ENCODE measurements around the gene IL1RL2. TPM values are rescaled to one million over a fixed set of nuclear protein-coding genes. Genes with fewer than 3 reads are reported as not detected.
A peak's percentile ranks its signal among the peaks of the same experiment; 100 is the strongest.

IL1RL2 gene
- polyA plus RNA-seq, 6 donors from 2014 or later = not detected

DNA sequence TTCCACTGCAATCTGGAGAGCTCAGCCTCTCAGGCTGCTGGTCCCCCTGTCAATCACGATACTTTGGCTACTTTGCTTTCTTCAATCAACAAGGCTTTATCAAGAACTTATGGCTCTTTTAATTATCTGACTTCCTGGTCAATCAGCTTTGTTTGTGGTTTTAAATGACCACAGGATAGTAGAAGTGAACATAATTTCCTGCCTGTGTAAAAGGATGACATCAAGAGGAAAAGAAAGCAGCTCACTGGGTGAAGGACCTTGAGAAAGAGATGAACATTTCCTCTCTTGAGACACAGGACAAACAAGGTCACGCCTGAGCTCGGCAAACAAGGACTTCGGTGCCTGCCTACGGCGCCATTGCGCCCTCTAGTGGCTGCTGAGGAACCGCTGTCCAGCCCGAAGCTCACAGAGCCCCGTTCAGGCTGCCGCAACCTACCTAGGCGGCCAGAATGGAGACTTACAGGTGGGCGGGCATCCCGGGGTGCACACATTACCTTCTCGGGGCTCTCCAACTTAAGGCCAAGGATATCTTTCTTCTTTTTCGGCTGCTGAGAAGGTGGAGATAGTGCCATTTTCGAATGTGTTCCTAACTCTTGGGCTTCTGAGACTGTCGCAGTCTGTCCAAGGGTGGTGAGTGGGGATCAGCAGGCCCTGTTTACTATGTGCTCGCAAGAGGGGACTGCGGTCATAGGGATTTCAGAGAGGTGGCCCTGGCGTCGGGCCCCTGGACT is 54.0 kb downstream of the IL1RL2 start:
- H3K4me3 Mint-ChIP-seq = no peak overlapping the region
- H3K9me3 Mint-ChIP-seq = no peaks in the 10 kb centered on the region
- peaks cover 9 to 18% (median 13%) of the 10 kb centered on the region in 3 donors for H3K27me3 Mint-ChIP-seq

DNA sequence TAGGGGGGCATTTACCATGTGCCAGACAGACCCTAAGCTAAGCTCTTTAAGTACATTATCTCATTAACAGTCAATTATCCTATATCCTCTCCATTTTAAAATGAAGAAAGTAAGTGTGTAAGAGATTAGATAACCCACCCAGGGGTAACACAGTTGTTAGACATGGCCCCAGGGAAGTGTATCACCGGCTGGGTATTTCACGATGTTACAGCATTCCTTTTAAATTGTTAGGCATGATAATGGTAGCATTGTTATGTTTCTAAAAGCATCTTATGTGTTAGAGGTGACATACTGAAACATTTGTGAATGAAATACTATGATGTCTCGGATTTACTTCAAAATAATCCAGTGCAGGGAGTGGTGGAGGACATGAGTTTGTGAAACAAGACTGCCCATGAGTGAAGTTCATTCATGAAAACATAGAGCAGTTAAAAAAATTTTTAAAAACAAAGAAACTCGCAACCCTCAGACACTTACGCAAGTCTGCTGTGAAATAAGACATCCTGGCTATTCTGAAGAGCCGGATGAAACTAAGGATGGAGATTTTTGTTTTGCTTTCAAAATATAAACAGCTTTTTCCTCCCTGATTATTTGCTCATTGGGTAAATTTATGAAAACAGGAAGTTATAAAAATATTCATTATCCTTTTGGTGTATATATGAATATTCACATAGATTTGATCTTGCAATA is 54.9 kb downstream of the IL1RL2 start:
- DNase-seq (no peak), ATAC-seq (ENCODE audit: low read depth in 2 of 2) (no peak)
- Mint-ChIP-seq H3K4me1 (peaks cover 15 to 23% (median 15%) of the 10 kb centered on the region in 3 donors), H3K27ac (no peak overlapping the region), H3K4me3 (no peak overlapping the region), H3K27me3 (peaks cover 14 to 26% (median 15%) of the 10 kb centered on the region in 3 donors), H3K36me3 (no peaks in the 10 kb centered on the region), H3K9me3 (no peaks in the 10 kb centered on the region)

More for the DNA sequence above, 54.0 kb downstream of the IL1RL2 start:
- ATAC-seq (ENCODE audit: low read depth in 2 of 2) (peak; percentile 95), DNase-seq (peak; percentile 70)
- peak overlapping the region in 3 of 6 donors; percentile 36 to 72 (median 54) for H3K27ac Mint-ChIP-seq
- H3K36me3 Mint-ChIP-seq = no peaks in the 10 kb centered on the region
- H3K4me1 Mint-ChIP-seq = peaks cover 15 to 23% (median 15%) of the 10 kb centered on the region in 3 donors

DNA sequence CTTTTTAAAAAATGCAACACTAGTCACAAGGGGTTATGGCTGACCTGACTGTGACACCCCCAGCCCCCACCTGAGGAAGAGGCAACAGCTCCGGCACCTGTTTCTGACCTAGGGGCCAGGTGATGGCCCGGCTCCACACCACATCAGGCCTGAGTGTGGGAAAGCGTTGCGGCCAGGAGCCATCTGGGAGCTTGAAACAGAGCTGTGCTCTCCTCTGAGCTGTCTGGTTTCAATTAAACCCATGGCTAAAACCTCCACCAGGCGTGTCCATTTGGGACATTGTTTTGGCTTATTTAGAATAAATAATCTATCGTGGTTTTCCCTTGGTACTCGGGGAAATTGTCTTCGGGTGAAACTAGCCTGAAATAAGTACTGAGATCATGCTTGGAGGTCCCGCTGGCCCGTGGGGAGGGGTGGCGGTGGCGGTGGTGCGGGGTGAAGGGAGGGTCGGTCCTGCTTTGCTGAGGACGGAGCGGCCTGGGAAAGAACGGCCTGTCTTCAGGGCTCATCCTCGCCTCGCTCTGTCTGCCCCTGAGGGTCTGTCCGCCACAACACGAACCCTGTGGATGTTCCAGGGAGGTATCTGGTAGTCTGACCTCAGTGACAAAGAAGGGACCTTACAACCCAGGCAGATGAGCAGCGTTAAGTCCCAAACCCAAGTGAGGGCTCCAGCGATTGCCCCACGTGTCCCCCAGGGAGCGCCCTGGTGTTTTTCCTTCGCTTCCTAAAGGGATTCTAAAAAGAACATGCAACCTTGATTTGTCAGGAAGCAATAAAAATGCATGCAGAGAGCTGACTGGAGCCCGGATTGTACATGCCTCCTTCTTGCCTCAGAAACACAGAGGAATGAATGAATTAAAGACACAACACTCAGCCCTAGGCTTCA is 58.7 kb downstream of the IL1RL2 start:
- DNase-seq (no peak), ATAC-seq (ENCODE audit: low read depth in 2 of 2) (no peak)
- H3K9me3 Mint-ChIP-seq = no peaks in the 10 kb centered on the region
- peaks cover 5 to 9% (median 7%) of the 10 kb centered on the region in 3 donors for H3K4me1 Mint-ChIP-seq
- H3K4me3 Mint-ChIP-seq = no peak overlapping the region
- peaks cover 14 to 38% (median 19%) of the 10 kb centered on the region in 3 donors for H3K27me3 Mint-ChIP-seq
- H3K36me3 Mint-ChIP-seq = no peaks in the 10 kb centered on the region
- H3K27ac Mint-ChIP-seq = peak overlapping the region in 1 of 6 donors; percentile 9

DNA sequence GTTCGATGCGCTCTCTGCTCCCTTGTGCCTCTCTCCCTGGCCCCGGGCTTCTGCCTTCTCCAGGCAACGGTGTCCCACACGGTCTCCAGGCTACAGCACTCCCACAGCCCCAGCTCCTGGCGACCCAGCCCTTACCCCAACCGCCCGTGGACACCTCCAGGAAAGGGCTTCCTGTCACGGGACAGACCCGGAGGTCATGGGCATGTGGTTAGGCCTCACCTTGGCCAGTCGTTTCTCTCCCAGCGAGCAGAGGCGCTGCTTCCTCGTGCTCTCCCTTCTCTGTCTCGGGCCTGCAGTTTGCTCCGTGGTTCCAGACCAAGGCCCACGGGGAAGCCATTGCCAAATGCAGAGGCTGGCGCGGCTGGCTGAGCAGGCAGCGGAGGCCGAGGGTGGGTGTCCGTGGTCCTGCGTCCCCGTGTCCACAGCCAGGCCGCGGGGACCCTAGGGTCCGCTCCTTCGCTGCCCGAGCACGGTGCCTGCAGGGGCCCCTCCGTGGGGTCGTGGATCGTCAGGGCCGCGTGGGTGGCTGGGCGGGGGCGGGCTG is 63.5 kb downstream of the IL1RL2 start:
- Mint-ChIP-seq H3K27ac (peak overlapping the region in 1 of 6 donors; percentile 21), H3K4me1 (peaks cover 9 to 11% (median 10%) of the 10 kb centered on the region in 3 donors), H3K4me3 (peak overlapping the region in 3 of 8 donors; percentile 4 to 68 (median 35)), H3K36me3 (no peaks in the 10 kb centered on the region), H3K9me3 (peaks cover 0 to 2% (median 0%) of the 10 kb centered on the region in 7 donors), H3K27me3 (peaks cover 34 to 64% (median 48%) of the 10 kb centered on the region in 3 donors)
- no peak for DNase-seq
- no peak for ATAC-seq (ENCODE audit: low read depth in 2 of 2)

DNA sequence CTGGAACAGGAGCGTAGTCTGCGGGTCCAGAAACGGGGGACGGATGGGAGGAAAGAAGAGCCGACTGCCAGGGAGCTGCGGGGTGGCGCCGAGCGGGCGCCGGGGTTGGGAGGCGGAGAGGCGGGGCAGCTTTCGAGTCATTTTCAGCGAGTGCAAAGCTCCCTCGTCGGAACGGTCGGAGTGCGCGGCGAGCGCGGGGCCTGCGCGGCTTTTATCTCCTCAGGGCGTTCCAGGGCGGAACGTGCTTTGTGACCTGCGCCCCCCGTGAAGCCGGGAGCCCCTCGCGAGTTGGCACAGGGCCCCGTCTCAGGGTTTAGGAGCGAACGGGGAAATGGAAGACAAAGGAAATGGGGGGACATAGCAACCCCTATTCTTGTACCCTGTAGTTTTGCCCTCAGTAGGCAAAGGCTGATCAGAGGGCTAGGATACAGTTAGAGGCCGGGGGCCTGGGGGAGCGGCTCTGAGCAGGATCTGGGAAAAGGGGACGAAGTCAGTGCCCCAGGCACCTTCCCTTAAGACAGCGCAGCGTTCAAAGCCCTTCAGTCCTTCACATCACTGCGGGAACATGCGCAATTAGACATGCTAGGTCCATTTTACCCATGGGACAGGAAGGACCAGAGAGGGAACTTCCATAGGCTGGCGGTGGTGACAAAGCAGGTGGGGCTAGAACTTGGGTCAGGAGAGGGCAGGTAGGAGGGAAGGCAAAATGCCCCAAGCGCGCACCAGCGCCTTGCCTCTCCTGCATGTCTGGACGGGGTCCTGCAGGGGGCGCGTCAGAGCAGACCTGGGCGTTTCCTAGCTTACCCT is 64.4 kb downstream of the IL1RL2 start:
- no peaks in the 10 kb centered on the region for H3K36me3 Mint-ChIP-seq
- peaks cover 34 to 58% (median 42%) of the 10 kb centered on the region in 3 donors for H3K27me3 Mint-ChIP-seq
- DNase-seq (peak; percentile 26), ATAC-seq (ENCODE audit: low read depth in 2 of 2) (peak; percentile 64 to 81)
- H3K9me3 Mint-ChIP-seq = peaks cover 0 to 2% (median 0%) of the 10 kb centered on the region in 7 donors
- H3K4me1 Mint-ChIP-seq = peaks cover 9 to 11% (median 10%) of the 10 kb centered on the region in 3 donors
- H3K4me3 Mint-ChIP-seq = peak overlapping the region; percentile 4 to 90 (median 86)
- H3K27ac Mint-ChIP-seq = peak overlapping the region in 1 of 6 donors; percentile 91

DNA sequence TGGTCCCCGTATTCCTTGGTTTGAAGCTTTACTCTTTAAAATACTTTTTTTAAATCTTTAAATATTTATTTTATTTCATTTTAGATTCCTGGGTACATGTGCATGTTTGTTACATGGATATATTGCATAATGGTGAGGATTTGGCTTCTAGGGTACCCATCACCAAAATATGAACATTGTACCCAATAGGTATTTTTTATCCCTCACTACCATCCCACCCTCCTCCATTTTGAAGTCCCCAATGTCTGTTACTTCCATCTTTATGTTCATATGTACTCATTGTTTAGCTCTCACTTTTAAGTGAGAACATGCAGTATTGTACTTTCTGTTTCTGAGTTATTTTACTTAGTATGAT is 65.0 kb downstream of the IL1RL2 start:
- no peak for ATAC-seq (ENCODE audit: low read depth in 2 of 2)
- H3K4me3 Mint-ChIP-seq = peak overlapping the region in 1 of 8 donors; percentile 68
- H3K36me3 Mint-ChIP-seq = no peaks in the 10 kb centered on the region

DNA sequence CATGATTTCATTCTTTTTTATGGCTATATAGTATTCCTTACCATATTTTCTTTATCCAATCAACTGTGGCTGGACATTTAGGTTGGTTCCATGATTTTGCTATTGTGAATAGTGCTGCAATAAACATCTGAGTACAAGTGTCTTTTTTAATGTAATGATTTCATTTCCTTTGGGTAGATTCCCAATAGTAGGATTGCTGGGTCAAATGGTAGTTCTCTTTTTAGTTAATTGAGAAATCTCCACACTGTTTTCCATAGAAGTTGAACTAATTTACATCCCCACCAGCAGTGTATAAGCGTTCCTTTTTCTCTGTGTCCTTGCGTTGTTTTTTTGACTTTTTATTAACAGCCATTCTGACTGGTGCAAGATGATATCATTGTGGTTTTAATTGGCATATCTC is 65.4 kb downstream of the IL1RL2 start:
- DNase-seq (no peak), ATAC-seq (ENCODE audit: low read depth in 2 of 2) (no peak)
- peaks cover 9 to 11% (median 10%) of the 10 kb centered on the region in 3 donors for H3K4me1 Mint-ChIP-seq
- no peak overlapping the region for H3K27ac Mint-ChIP-seq
- H3K27me3 Mint-ChIP-seq = peaks cover 28 to 50% (median 41%) of the 10 kb centered on the region in 3 donors
- peaks cover 0 to 2% (median 0%) of the 10 kb centered on the region in 7 donors for H3K9me3 Mint-ChIP-seq
- H3K36me3 Mint-ChIP-seq = no peaks in the 10 kb centered on the region
- H3K4me3 Mint-ChIP-seq = peak overlapping the region in 1 of 8 donors; percentile 2

More for the DNA sequence above, 65.0 kb downstream of the IL1RL2 start:
- no peak for DNase-seq
- peaks cover 32 to 54% (median 41%) of the 10 kb centered on the region in 3 donors for H3K27me3 Mint-ChIP-seq
- no peak overlapping the region for H3K27ac Mint-ChIP-seq
- peaks cover 9 to 11% (median 10%) of the 10 kb centered on the region in 3 donors for H3K4me1 Mint-ChIP-seq
- H3K9me3 Mint-ChIP-seq = peaks cover 0 to 2% (median 0%) of the 10 kb centered on the region in 7 donors

DNA sequence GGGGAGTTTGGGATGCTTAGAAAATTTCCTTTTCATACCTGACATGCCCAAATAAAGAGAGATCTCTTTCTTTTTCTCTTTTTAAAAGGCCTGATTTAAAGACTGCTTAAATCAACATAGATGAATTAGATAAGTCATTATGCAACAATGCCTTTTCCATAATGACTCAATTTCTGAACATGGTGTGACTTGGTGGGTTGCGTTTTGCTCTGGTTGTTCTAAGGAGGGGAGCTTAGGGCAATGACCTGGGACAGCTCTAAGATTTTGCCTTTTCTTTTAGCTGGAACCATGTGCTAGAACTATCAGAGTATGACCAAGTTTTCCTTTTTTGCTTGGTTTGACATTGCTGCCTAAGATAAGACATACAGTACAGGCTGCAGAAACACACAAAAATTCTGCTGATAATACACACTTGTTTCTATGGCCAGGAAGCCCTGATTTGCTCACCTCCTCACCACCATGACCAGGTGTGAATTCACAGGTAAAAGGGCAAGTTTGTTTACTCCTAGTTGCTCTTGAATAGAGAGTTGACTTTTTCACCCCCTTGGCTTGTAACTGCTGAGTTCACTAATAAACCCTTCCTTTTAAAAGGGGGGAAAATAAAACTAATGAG is 66.4 kb downstream of the IL1RL2 start:
- H3K27me3 Mint-ChIP-seq = peaks cover 23 to 50% (median 41%) of the 10 kb centered on the region in 3 donors
- DNase-seq (no peak), ATAC-seq (ENCODE audit: low read depth in 2 of 2) (no peak)
- H3K36me3 Mint-ChIP-seq = no peaks in the 10 kb centered on the region
- peak overlapping the region in 1 of 6 donors; percentile 39 for H3K27ac Mint-ChIP-seq
- peaks cover 9 to 11% (median 10%) of the 10 kb centered on the region in 3 donors for H3K4me1 Mint-ChIP-seq
- no peak overlapping the region for H3K4me3 Mint-ChIP-seq
- H3K9me3 Mint-ChIP-seq = peaks cover 0 to 2% (median 0%) of the 10 kb centered on the region in 7 donors

DNA sequence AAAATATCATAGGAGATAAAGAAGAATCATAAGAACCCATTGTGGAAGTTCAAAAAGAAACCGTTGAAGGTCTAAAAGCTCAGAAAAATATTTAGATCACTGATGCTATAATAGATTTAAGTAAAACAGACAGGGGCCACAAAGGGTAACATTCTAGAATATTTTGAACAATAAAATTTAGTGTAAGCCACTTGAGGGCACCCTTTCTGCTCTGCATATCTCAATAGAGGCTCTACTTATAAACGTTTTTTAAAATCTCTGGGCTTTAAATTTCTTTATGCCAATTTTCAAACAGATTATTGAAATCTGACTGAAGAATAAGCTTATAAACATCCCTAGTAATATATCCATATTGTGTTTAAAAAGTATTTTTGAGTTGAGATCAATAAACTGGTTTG is 66.9 kb downstream of the IL1RL2 start:
- no peak overlapping the region for H3K4me3 Mint-ChIP-seq
- no peak for DNase-seq
- H3K27ac Mint-ChIP-seq = no peak overlapping the region
- H3K9me3 Mint-ChIP-seq = peaks cover 0 to 2% (median 0%) of the 10 kb centered on the region in 7 donors
- ATAC-seq (ENCODE audit: low read depth in 2 of 2) = no peak
- H3K27me3 Mint-ChIP-seq = peaks cover 23 to 50% (median 41%) of the 10 kb centered on the region in 3 donors
- peaks cover 9 to 11% (median 10%) of the 10 kb centered on the region in 3 donors for H3K4me1 Mint-ChIP-seq
- H3K36me3 Mint-ChIP-seq = no peaks in the 10 kb centered on the region

DNA sequence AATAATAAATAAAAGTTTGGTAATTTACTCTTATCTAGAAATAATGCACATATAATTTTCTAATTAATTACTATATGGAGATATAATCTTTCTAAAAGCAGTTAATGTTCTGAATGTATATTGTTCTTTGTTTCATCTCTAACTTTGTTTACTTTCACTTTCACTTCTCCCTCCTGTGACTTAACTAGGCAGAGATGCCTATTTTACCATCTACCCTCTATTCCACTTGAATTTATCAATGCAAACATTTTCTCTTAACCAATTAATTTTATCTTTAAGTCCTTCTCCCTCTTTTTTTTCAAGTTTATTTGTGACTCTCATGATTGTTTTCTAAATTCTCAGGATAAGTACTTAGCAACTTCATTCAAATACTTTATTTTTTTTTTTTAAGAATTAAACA is 69.5 kb downstream of the IL1RL2 start:
- peak overlapping the region in 1 of 8 donors; percentile 37 for H3K4me3 Mint-ChIP-seq
- H3K27ac Mint-ChIP-seq = no peak overlapping the region
- no peaks in the 10 kb centered on the region for H3K9me3 Mint-ChIP-seq
- ATAC-seq (ENCODE audit: low read depth in 2 of 2) (no peak), DNase-seq (no peak)
- no peaks in the 10 kb centered on the region for H3K36me3 Mint-ChIP-seq
- H3K4me1 Mint-ChIP-seq = peaks cover 3 to 4% (median 3%) of the 10 kb centered on the region in 3 donors
- peaks cover 16 to 29% (median 26%) of the 10 kb centered on the region in 3 donors for H3K27me3 Mint-ChIP-seq

DNA sequence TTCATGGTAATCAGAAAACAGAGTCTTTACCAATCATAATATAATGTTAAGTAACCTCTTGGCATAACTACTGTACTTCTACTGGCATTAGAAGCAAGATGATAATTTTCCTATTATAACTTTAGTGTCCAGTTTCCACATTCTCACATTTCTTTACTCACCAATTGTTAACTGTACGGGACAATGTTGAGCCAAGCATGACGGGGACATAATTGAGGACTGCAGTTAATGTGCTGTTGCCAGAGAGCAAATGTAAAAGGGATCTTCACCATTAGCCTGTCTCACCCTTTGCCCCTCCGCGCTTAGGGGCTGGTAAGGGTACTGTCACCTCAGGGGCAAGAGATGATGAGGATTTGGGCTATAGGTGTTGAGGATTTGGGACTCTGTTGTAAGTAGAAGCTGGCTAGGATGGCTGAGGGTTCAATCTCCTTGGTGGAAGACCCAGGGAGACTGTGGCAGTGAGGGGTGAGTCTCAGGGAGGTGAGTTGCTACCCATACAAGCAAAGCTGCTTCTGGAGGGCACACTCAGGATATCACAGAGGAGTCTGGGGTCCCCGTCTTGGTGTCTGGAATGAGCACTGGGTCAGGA is 70.1 kb downstream of the IL1RL2 start:
- H3K27ac Mint-ChIP-seq = no peak overlapping the region
- ATAC-seq (ENCODE audit: low read depth in 2 of 2) = no peak
- H3K36me3 Mint-ChIP-seq = no peaks in the 10 kb centered on the region
- H3K4me3 Mint-ChIP-seq = no peak overlapping the region
- H3K9me3 Mint-ChIP-seq = no peaks in the 10 kb centered on the region
- DNase-seq = no peak
- H3K4me1 Mint-ChIP-seq = no peaks in the 10 kb centered on the region
- H3K27me3 Mint-ChIP-seq = peaks cover 11 to 24% (median 23%) of the 10 kb centered on the region in 3 donors
